IMR-90 (cell line): ENCODE results near the gene PTGS2. TPM values are rescaled to one million over a fixed set of nuclear protein-coding genes. Genes with fewer than 3 reads are reported as not detected.

Source experiments
- ATAC-seq: fragments of 200-7000 bp; cut with Tn5 transposase; 2 replicates; pipeline ENCODE4 v1.9.1; 2020; ENCODE audit warnings: low read depth, mild to moderate bottlenecking, moderate library complexity
- BruUV-seq: library from RNA; stranded (reverse); fragments of 400-500 nt; replicated peaks from 2 replicates; lab custom pipeline; 2021; lab: Mats Ljungman, UMichigan
- CTCF ChIA-PET: fragments of 300-600 bp; formaldehyde crosslinking; extraction: SDS; loops from one replicate; lab custom pipeline; 2021; ENCODE audit warnings: antibody characterized with exemption; lab: Yijun Ruan, JAX
- POLR2A ChIA-PET: fragments of 300-600 bp; sonication (Branson Sonifier 250); formaldehyde crosslinking; loops from one replicate; lab custom pipeline; 2022; ENCODE audit warnings: antibody characterized with exemption; ENCODE audit not compliant: unreplicated experiment; lab: Charles Lee
- DNase-seq: peaks from one replicate; pipeline ENCODE4 v3.0.0; 2013
- H2AFZ ChIP-seq: replicated peaks from 2 replicates; pipeline ENCODE3; 2013; ENCODE audit warnings: low read length, mild to moderate bottlenecking; ENCODE audit not compliant: poor library complexity
- H2AK5ac ChIP-seq: 2 replicates; pipeline ENCODE4 v1.6.1; 2013; ENCODE audit warnings: low read depth, low read length, inconsistent platforms
- H2AK9ac ChIP-seq: replicated peaks from 2 replicates; pipeline ENCODE3; 2013; ENCODE audit warnings: mild to moderate bottlenecking, low read depth, low read length, moderate library complexity; ENCODE audit not compliant: poor library complexity
- H2BK120ac ChIP-seq: 2 replicates; pipeline ENCODE4 v1.6.1; 2013; ENCODE audit warnings: low read depth, low read length, inconsistent platforms
- H2BK15ac ChIP-seq: 3 replicates; pipeline ENCODE4 v1.6.1; 2013; ENCODE audit warnings: low read depth, low read length, inconsistent platforms
- H2BK20ac ChIP-seq: 2 replicates; pipeline ENCODE4 v1.6.1; 2013; ENCODE audit warnings: low read depth, mild to moderate bottlenecking, inconsistent platforms, low read length, moderate library complexity
- H2BK5ac ChIP-seq: 2 replicates; pipeline ENCODE4 v1.6.1; 2013; ENCODE audit warnings: mild to moderate bottlenecking, low read depth, low read length, inconsistent platforms; ENCODE audit not compliant: poor library complexity, severe bottlenecking
- H3K14ac ChIP-seq: replicated peaks from 2 replicates; pipeline ENCODE4 v1.6.1; 2013; ENCODE audit warnings: low read depth, low read length, inconsistent platforms
- H3K18ac ChIP-seq: 2 replicates; pipeline ENCODE4 v1.6.1; 2013; ENCODE audit warnings: low read depth, low read length, control low read depth
- H3K23ac ChIP-seq: 2 replicates; pipeline ENCODE4 v1.6.1; 2013; ENCODE audit warnings: low read depth, low read length, inconsistent platforms
- H3K27ac ChIP-seq: 2 replicates; pipeline ENCODE4 v1.5.1; 2013; ENCODE audit warnings: mild to moderate bottlenecking, control low read depth, low read length; ENCODE audit not compliant: insufficient read depth
- H3K27me3 ChIP-seq: 2 replicates; pipeline ENCODE4 v1.6.1; 2013; ENCODE audit warnings: low read length; ENCODE audit not compliant: control insufficient read depth, insufficient read depth
- H3K36me3 ChIP-seq: 2 replicates; pipeline ENCODE4 v1.6.1; 2013; ENCODE audit warnings: low read length, mixed read lengths; ENCODE audit not compliant: control insufficient read depth, insufficient read depth
- H3K4ac ChIP-seq: 2 replicates; pipeline ENCODE4 v1.6.1; 2013; ENCODE audit warnings: low read depth, low read length, inconsistent platforms
- H3K4me1 ChIP-seq: 2 replicates; pipeline ENCODE4 v1.6.1; 2013; ENCODE audit warnings: low read length, mixed read lengths; ENCODE audit not compliant: control insufficient read depth, insufficient read depth
- H3K4me2 ChIP-seq: 2 replicates; pipeline ENCODE4 v1.6.1; 2013; ENCODE audit warnings: low read depth, mild to moderate bottlenecking, control low read depth, low read length, moderate library complexity
- H3K4me3 ChIP-seq: 2 replicates; pipeline ENCODE4 v1.5.1; 2013; ENCODE audit warnings: low read depth, mild to moderate bottlenecking, control low read depth, low read length, moderate library complexity; ENCODE audit not compliant: insufficient read depth
- H3K56ac ChIP-seq: 2 replicates; pipeline ENCODE4 v1.6.1; 2013; ENCODE audit warnings: low read length, inconsistent platforms; ENCODE audit not compliant: insufficient read depth; ENCODE audit errors: extremely low read depth
- H3K79me1 ChIP-seq, 2 experiments: 2 replicates each; pipeline ENCODE4 v1.6.1; 2013; ENCODE audit warnings: low read length in 2 of 2, inconsistent platforms in 1 of 2, low read depth in 1 of 2
- H3K9ac ChIP-seq: 2 replicates; pipeline ENCODE4 v1.6.1; 2013; ENCODE audit warnings: low read depth, low read length, control low read depth
- H3K9me1 ChIP-seq: 2 replicates; pipeline ENCODE4 v1.6.1; 2013; ENCODE audit warnings: low read length, inconsistent platforms; ENCODE audit not compliant: insufficient read depth
- H3K9me3 ChIP-seq: 2 replicates; pipeline ENCODE4 v1.6.1; 2013; ENCODE audit warnings: low read length; ENCODE audit not compliant: control insufficient read depth, insufficient read depth
- H4K20me1 ChIP-seq: 2 replicates; pipeline ENCODE4 v1.6.1; 2013; ENCODE audit warnings: low read length, inconsistent platforms; ENCODE audit not compliant: insufficient read depth
- H4K5ac ChIP-seq: 2 replicates; pipeline ENCODE4 v1.6.1; 2013; ENCODE audit warnings: mild to moderate bottlenecking, low read depth, low read length, control low read depth
- H4K8ac ChIP-seq, 2 experiments: 2 replicates each; pipeline ENCODE4 v1.6.1; 2013; ENCODE audit warnings: low read depth in 2 of 2, low read length in 2 of 2, control low read depth in 1 of 2, inconsistent platforms in 1 of 2
- H4K91ac ChIP-seq: 2 replicates; pipeline ENCODE4 v1.6.1; 2013; ENCODE audit warnings: low read depth, low read length, inconsistent platforms; ENCODE audit not compliant: insufficient read depth
- FOS ChIP-seq: fragments of 150-350 bp; IDR thresholded peaks from 2 replicates; pipeline ENCODE4 v1.6.1; 2016; ENCODE audit warnings: low read depth, low read length
- WGBS, 2 experiments: methylation state at CpG; one replicate each; pipeline versions ENCODE4 v1.1.5 to v1.1.7; 2013; ENCODE audit warnings: missing lambda C conversion rate in 2 of 2; ENCODE audit not compliant: insufficient read length in 1 of 2; ENCODE audit errors: extremely low coverage in 2 of 2; 5-methylcytosine and 5-hydroxymethylcytosine counted together
- dilution Hi-C: fragments of 300-500 bp; cut with HindIII; formaldehyde crosslinking; loops from one replicate; pipeline ENCODE4 v1.14.3; 2018; ENCODE audit warnings: low sequenced_read_pairs; ENCODE audit not compliant: unreplicated experiment
- in situ Hi-C: fragments of 300-500 bp; cut with MboI; formaldehyde crosslinking; loops from 3 replicates; pipeline ENCODE4 v1.14.3; 2019; ENCODE audit warnings: low sequenced_read_pairs, inconsistent platforms, mixed read lengths
- intact Hi-C: fragments of 100-400 bp; cut with micrococcal nuclease; formaldehyde crosslinking; loops from 2 replicates; pipeline ENCODE4 v1.10.0; 2022
- polyA plus RNA-seq, 3 experiments: library from polyadenylated mRNA; depleted of rRNA; stranded (reverse); fragments of >200 nt; gene quantifications; 2 replicates each; pipeline ENCODE4 v1.2.3, GENCODE V29; 2012; ENCODE audit warnings: low replicate concordance in 1 of 3
- total RNA-seq: library from RNA; depleted of rRNA; stranded (reverse); fragments of >200 nt; gene quantifications from 2 replicates; pipeline ENCODE4 v1.2.3, GENCODE V29; 2012

Gene PTGS2
- total and polyA plus RNA-seq, 2 of the 4 experiments (the other 2 are of a cell fraction): 3.4 to 4.8 TPM

DNA sequence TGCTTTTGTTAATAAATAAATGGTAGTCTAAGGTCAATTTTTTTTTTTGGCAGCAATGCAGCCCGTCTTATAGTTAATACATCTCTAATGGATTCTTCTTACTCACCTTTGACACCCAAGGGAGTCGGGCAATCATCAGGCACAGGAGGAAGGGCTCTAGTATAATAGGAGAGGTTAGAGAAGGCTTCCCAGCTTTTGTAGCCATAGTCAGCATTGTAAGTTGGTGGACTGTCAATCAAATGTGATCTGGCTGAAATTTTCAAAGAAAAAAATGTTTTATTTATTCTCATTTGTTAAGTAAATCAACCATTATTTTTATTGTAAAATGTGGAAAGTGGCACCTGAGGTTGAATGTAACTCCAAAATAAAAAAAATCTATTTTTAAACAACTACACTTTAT lies 2.1 kb downstream of the PTGS2 start:
- H3K9ac ChIP-seq: no peak overlapping the region
- in situ Hi-C loops: no loop called here
- WGBS, 2 experiments: no CpG with 5 or more reads among the region's 2 CpGs

More for the DNA sequence above, 2.1 kb downstream of the PTGS2 start:
- Histone ChIP-seq H4K20me1 (no peaks in the 10 kb centered on the region; the same call in 1 of the 2 replicates), H2AFZ (no peak overlapping the region), H3K14ac (no peak overlapping the region), H3K27ac (no peak overlapping the region), H3K18ac (no peak overlapping the region), H3K4me1 (no peaks in the 10 kb centered on the region), H3K27me3 (no peaks in the 10 kb centered on the region), H3K9me1 (no peaks in the 10 kb centered on the region), H2BK20ac (no peak overlapping the region), H3K56ac (no peak overlapping the region), H2AK9ac (no peak overlapping the region), H3K9me3 (no peaks in the 10 kb centered on the region), H2BK5ac (no peak overlapping the region), H3K4ac (no peak overlapping the region), H3K36me3 (peaks cover 6% of the 10 kb centered on the region), H3K4me2 (no peak overlapping the region), H2BK120ac (no peak overlapping the region), H3K4me3 (no peak overlapping the region), H4K8ac (no peak overlapping the region), H4K91ac (no peak overlapping the region), H4K5ac (no peak overlapping the region), H3K23ac (no peak overlapping the region), H3K79me1 (no peaks in the 10 kb centered on the region), H2BK15ac (no peak overlapping the region), H2AK5ac (no peak overlapping the region)
- dilution Hi-C loops (no loop called here), intact Hi-C loops (no loop called here)
- BruUV-seq: no TSS peak
- CTCF ChIA-PET: interaction anchor here (1.4 kb wide), 1 partner anchor 334 kb away, joined by 3 read pairs; no protein-coding TSS in a partner anchor
- POLR2A ChIA-PET: no interaction called here
- no peak for DNase-seq
- no peak for ATAC-seq
- no peak for TF ChIP-seq FOS
